HepG2 (cell line): ENCODE results near the gene CADPS2.

Experiments used
- CEBPB ChIP-seq: IDR thresholded peaks from 2 replicates; pipeline ENCODE4 v1.6.1; 2011; ENCODE audit warnings: low read depth, low read length, improper control_type of control experiment, borderline replicate concordance
- CTCF ChIP-seq: sonication (generic); formaldehyde crosslinking; IDR thresholded peaks from 2 replicates; pipeline ENCODE4 v1.5.0; 2020; ENCODE audit warnings: mild to moderate bottlenecking, missing genetic modification reagents, moderate library complexity
- E2F1 ChIP-seq: sonication (generic); formaldehyde crosslinking; IDR thresholded peaks from 2 replicates; pipeline ENCODE4 v1.5.0; 2020; ENCODE audit warnings: missing genetic modification reagents
- EP300 ChIP-seq, 3 experiments: sonication (generic) in 1 of 3; formaldehyde crosslinking in 1 of 3; IDR thresholded peaks; 2 replicates each; pipeline versions ENCODE4 v1.5.1 to v1.6.1; 2011 to 2020; ENCODE audit warnings: low read depth in 2 of 3, low read length in 2 of 3, borderline replicate concordance in 1 of 3, improper control_type of control experiment in 1 of 3, mild to moderate bottlenecking in 1 of 3, missing genetic modification reagents in 1 of 3, moderate library complexity in 1 of 3
- EZH2 ChIP-seq: conservative IDR thresholded peaks from 2 replicates; pipeline ENCODE4 v1.6.1; 2012; ENCODE audit warnings: mild to moderate bottlenecking, low read depth, low read length, moderate library complexity
- FOXM1 ChIP-seq: sonication (generic); formaldehyde crosslinking; IDR thresholded peaks from 2 replicates; pipeline ENCODE4 v1.5.0; 2020; ENCODE audit warnings: missing genetic modification reagents
- RFX5 ChIP-seq: IDR thresholded peaks from 2 replicates; pipeline ENCODE4 v1.6.1; 2011; ENCODE audit warnings: low read depth, low read length, improper control_type of control experiment
- TEAD2 ChIP-seq: sonication (generic); formaldehyde crosslinking; IDR thresholded peaks from 2 replicates; pipeline ENCODE4 v1.9.0; 2021; ENCODE audit warnings: missing genetic modification reagents
- TEF ChIP-seq: sonication (generic); formaldehyde crosslinking; IDR thresholded peaks from 2 replicates; pipeline ENCODE4 v1.5.0; 2020; ENCODE audit warnings: missing genetic modification reagents
- ZKSCAN1 ChIP-seq: fragments of 150-350 bp; IDR thresholded peaks from 2 replicates; pipeline ENCODE4 v1.6.1; 2014; ENCODE audit warnings: low read length
- ZNF263 ChIP-seq: sonication (generic); formaldehyde crosslinking; IDR thresholded peaks from 2 replicates; pipeline ENCODE4 v1.4.0; 2020; ENCODE audit warnings: missing genetic modification reagents
- ZNF281 ChIP-seq: sonication (generic); formaldehyde crosslinking; IDR thresholded peaks from 2 replicates; pipeline ENCODE4 v1.4.0; 2020; ENCODE audit warnings: missing genetic modification reagents, borderline replicate concordance
- ZNF501 ChIP-seq: sonication (generic); formaldehyde crosslinking; IDR thresholded peaks from 2 replicates; pipeline ENCODE4 v1.5.1; 2020; ENCODE audit warnings: mild to moderate bottlenecking, moderate library complexity, missing genetic modification reagents
- ZNF710 ChIP-seq: sonication (generic); formaldehyde crosslinking; IDR thresholded peaks from 2 replicates; pipeline ENCODE4 v1.5.0; 2020; ENCODE audit warnings: mild to moderate bottlenecking, missing genetic modification reagents, borderline replicate concordance

- TF ChIP-seq ZNF501 (CRISPR knock-in tag) (no peak), TEAD2 (no peak), CTCF (CRISPR knock-in tag) (no peak), ZNF281 (no peak), ZKSCAN1 (no peak), EZH2 (no peak), E2F1 (no peak), FOXM1 (CRISPR knock-in tag) (no peak), ZNF710 (CRISPR knock-in tag) (no peak), CEBPB (no peak), TEF (CRISPR knock-in tag) (no peak), EP300 (IDR thresholded peaks at IDR 0.05; ENCODE audit: low read depth in 2 of 2, low read length in 2 of 2) (no peak), EP300 (CRISPR knock-in tag; IDR thresholded peaks at IDR 0.05; ENCODE audit: borderline replicate concordance) (no peak), RFX5 (no peak), ZNF263 (no peak)
Observed at GRCh38 chr7:122383934-122384333, 502.3 kb downstream of the CADPS2 start.
